ENCODE data around the gene CDH20. TPM values are rescaled to one million over a fixed set of nuclear protein-coding genes. Genes with fewer than 3 reads are reported as not detected.

The CDH20 gene
- total RNA-seq, 6 experiments from 2014 or later = not detected

DNA sequence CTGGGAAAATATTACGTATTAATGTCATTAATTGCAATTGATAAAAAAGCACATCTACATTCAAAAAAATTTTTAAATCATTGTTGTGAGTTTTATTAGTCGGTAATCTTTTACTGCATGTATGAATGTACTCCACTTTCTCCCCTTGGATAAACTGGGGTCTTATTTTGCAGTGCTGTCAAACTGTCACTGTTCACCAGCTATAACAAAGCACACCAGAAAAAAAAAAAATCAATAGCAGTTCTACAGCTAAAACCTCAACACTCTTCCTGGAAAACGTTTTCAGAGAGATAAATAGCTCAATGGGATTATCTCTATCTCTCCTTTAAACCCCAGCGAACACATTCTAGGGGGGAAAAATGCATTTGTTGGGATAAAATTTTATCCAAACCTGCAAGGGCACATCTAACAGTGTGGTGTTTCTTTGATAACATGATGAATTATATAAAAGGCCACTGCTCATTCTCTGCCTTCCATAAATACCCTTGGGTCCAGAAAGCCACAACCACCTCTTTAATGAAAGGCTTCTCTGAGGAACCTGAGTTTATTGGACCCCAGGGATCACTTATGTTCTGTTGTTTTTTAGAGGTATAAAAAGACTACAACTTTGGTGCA is 219.9 kb downstream of the CDH20 start:
- WGBS (ENCODE audit: insufficient coverage, low coverage, low lambda C conversion rate, missing lambda C conversion rate) = 51% methylated on average over 4 of the region's 4 CpGs
- H3K27ac ChIP-seq = no peak overlapping the region
- ATAC-seq (no peak), DNase-seq (no peak)
- no peak overlapping the region for H3K4me3 ChIP-seq
- H3K27me3 ChIP-seq = no peaks in the 10 kb centered on the region
- no peak for TF ChIP-seq POLR2A (IDR thresholded peaks at IDR 0.05)
- TF ChIP-seq, protein P1, sequence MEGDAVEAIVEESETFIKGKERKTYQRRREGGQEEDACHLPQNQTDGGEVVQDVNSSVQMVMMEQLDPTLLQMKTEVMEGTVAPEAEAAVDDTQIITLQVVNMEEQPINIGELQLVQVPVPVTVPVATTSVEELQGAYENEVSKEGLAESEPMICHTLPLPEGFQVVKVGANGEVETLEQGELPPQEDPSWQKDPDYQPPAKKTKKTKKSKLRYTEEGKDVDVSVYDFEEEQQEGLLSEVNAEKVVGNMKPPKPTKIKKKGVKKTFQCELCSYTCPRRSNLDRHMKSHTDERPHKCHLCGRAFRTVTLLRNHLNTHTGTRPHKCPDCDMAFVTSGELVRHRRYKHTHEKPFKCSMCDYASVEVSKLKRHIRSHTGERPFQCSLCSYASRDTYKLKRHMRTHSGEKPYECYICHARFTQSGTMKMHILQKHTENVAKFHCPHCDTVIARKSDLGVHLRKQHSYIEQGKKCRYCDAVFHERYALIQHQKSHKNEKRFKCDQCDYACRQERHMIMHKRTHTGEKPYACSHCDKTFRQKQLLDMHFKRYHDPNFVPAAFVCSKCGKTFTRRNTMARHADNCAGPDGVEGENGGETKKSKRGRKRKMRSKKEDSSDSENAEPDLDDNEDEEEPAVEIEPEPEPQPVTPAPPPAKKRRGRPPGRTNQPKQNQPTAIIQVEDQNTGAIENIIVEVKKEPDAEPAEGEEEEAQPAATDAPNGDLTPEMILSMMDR (IDR thresholded peaks at IDR 0.05) = no peak
- intact Hi-C loops (cut with DNase I) = no loop called here
- H3K36me3 ChIP-seq = no peaks in the 10 kb centered on the region
- no peaks in the 10 kb centered on the region for H3K9me3 ChIP-seq
- H3K4me1 ChIP-seq = no peaks in the 10 kb centered on the region

DNA sequence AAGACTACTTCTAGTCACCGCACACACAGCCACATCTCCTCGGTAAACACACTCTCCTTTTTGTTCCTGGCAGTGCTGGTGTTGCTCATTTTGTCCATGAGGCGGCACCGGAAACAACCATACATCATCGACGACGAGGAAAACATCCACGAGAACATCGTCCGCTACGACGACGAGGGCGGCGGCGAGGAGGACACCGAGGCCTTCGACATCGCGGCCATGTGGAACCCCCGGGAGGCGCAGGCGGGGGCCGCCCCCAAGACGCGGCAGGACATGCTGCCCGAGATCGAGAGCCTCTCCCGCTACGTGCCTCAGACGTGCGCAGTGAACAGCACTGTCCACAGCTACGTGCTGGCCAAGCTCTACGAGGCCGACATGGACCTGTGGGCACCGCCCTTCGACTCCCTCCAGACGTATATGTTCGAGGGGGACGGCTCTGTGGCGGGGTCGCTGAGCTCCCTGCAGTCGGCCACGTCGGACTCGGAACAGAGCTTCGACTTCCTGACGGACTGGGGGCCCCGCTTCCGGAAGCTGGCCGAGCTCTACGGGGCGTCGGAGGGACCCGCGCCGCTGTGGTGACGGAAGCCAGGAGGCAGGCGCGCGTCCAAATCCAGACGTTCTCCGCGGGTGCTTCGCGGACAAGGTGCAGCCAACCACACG is 221.0 kb downstream of the CDH20 start:
- peak overlapping the region in 1 of 3 donors; percentile 26 for H3K4me3 ChIP-seq
- 72% methylated on average over 22 of the region's 67 CpGs for WGBS (ENCODE audit: insufficient coverage, low coverage, low lambda C conversion rate, missing lambda C conversion rate)
- no peaks in the 10 kb centered on the region for H3K4me1 ChIP-seq
- no peaks in the 10 kb centered on the region for H3K27me3 ChIP-seq
- no peak overlapping the region for H3K27ac ChIP-seq
- DNase-seq = peak in 1 of 3 donors; percentile 52
- intact Hi-C loops (cut with DNase I) = no loop called here
- H3K9me3 ChIP-seq = no peaks in the 10 kb centered on the region
- H3K36me3 ChIP-seq = no peaks in the 10 kb centered on the region
- peak in 2 of 4 donors; percentile 38 to 47 for ATAC-seq
- no peak for TF ChIP-seq POLR2A (IDR thresholded peaks at IDR 0.05)
- TF ChIP-seq, protein P1 (IDR thresholded peaks at IDR 0.05) = no peak

DNA sequence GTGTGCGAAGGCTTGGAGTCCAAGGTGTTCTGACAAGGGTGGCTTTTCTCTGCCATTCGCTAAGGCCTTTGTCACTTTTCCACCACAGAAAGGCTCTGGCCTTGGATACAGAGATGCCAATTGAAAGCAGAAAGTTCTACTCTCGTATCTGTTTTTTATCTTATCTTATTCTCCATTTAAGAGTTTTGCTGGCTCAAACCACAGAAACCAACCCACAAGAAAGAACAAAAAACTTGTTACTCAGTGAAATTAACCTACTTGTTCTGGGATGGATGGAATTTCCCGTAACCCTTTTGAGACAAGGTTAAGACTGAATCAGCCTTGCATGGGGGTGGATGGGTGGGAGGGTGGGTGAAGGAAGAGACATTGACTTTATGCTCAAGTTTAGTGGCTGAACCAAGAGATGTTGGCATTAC is 221.7 kb downstream of the CDH20 start:
- 61% methylated on average over 4 of the region's 4 CpGs for WGBS (ENCODE audit: insufficient coverage, low coverage, low lambda C conversion rate, missing lambda C conversion rate)
- ATAC-seq = no peak
- Histone ChIP-seq H3K9me3 (no peaks in the 10 kb centered on the region), H3K4me3 (no peak overlapping the region), H3K4me1 (no peaks in the 10 kb centered on the region), H3K27ac (no peak overlapping the region), H3K27me3 (no peaks in the 10 kb centered on the region), H3K36me3 (no peaks in the 10 kb centered on the region)
- TF ChIP-seq POLR2A (IDR thresholded peaks at IDR 0.05) = no peak
- TF ChIP-seq, protein P1 (IDR thresholded peaks at IDR 0.05) = no peak
- intact Hi-C loops (cut with DNase I) = no loop called here
- no peak for DNase-seq

DNA sequence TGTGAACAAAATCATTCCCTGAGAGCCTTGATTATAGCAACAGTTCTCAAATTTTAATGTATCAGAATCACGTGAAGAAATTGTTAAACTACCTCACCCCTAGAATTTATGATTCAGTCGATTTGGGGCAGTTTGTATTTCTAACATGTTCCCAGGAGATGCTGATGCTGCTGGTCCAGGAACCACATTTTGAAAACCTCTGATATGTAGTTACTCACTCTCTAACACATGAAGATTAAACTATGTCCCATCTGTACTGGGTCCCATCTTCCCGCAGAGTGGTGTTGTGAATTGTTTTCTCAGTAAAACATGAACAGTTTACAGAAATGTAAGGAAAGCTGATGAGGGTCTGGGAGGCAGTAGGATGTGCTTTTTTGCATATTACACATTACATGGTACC is 223.1 kb downstream of the CDH20 start:
- no peaks in the 10 kb centered on the region for H3K9me3 ChIP-seq
- no peak overlapping the region for H3K27ac ChIP-seq
- ATAC-seq (no peak), DNase-seq (no peak)
- intact Hi-C loops (cut with DNase I) = no loop called here
- H3K36me3 ChIP-seq = no peaks in the 10 kb centered on the region
- no peaks in the 10 kb centered on the region for H3K4me1 ChIP-seq
- no peak for TF ChIP-seq POLR2A (IDR thresholded peaks at IDR 0.05)
- H3K27me3 ChIP-seq = no peaks in the 10 kb centered on the region
- 53% methylated on average over 2 of the region's 3 CpGs for WGBS (ENCODE audit: insufficient coverage, low coverage, low lambda C conversion rate, missing lambda C conversion rate)
- no peak overlapping the region for H3K4me3 ChIP-seq

DNA sequence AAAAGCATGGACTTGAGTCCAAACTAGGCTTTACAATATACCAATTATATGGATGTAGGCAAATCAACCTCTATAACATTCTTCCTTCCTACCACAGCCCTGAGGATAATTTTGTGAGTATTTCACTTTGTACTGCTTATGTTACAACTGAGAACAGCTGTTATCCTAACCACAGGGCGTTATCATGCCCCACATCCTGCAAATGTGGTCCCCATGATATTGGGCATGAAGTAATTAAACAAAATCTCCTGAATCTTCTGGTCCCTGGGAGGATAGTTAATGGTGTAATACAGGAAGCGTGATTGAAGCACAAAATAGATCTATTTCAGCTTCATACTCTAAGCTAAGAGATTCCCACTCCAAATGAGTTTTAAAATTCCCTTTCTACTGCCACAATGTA is 223.6 kb downstream of the CDH20 start:
- intact Hi-C loops (cut with DNase I) = no loop called here

More for the DNA sequence above, 223.6 kb downstream of the CDH20 start:
- no peak for TF ChIP-seq POLR2A (IDR thresholded peaks at IDR 0.05)
- TF ChIP-seq, protein P1 (IDR thresholded peaks at IDR 0.05) = no peak
- Histone ChIP-seq H3K36me3 (no peaks in the 10 kb centered on the region), H3K9me3 (no peaks in the 10 kb centered on the region), H3K4me1 (no peaks in the 10 kb centered on the region), H3K27ac (no peak overlapping the region), H3K4me3 (no peak overlapping the region), H3K27me3 (no peaks in the 10 kb centered on the region)
- 80% methylated on average over 1 of the region's 2 CpGs for WGBS (ENCODE audit: insufficient coverage, low coverage, low lambda C conversion rate, missing lambda C conversion rate)
- no peak for ATAC-seq
- DNase-seq = no peak
